Activated CD8-positive, alpha-beta memory T cell treated with anti-CD3 and anti-CD28 coated beads, Interleukin-2, amount 50 U/mL, for 1 hour (primary cell): ENCODE measurements around the gene GAPDH.
"Not testable (repeated sequence)": the region's sequence is repeated elsewhere in the genome, so short reads cannot be mapped to it uniquely, and the experiment has no call there.

Experiments used
- DNase-seq: peaks from one replicate; pipeline ENCODE4 v3.0.0-alpha.2; 2020; ENCODE audit errors: extremely low read depth

The GAPDH gene

GRCh38 chr12:6533923-6534694, at the start of gene GAPDH:
Gene GAPDH (plus strand): TSS chr12:6534517. CDS start chr12:6534833, 316 bp downstream.
- peak; percentile 72 for DNase-seq

GRCh38 chr12:6488240-6488639, 46.1 kb upstream of the GAPDH start:
- DNase-seq: no peak

- no peak for DNase-seq
Measured at GRCh38 chr12:6489449-6489848, 44.9 kb upstream of the GAPDH start.

- not testable (repeated sequence) for DNase-seq
Measured at GRCh38 chr12:6490673-6491072, 43.6 kb upstream of the GAPDH start.

GRCh38 chr12:6492838-6493496, 41.4 kb upstream of the GAPDH start, which contains the start of gene MRPL51:
Gene MRPL51 (minus strand): TSS chr12:6493262. CDS start chr12:6493136, 126 bp downstream.
- DNase-seq: peak; percentile 79

- peak; percentile 89 for DNase-seq
Measured at GRCh38 chr12:6493497-6494257, 40.6 kb upstream of the GAPDH start, which contains the start of gene NCAPD2. Gene NCAPD2 (plus strand): TSS chr12:6494102. CDS start chr12:6495099, 997 bp downstream.

- no peak for DNase-seq
Measured at GRCh38 chr12:6494258-6494743, 40.0 kb upstream of the GAPDH start.

GRCh38 chr12:6494968-6495367, 39.3 kb upstream of the GAPDH start:
- DNase-seq: no peak

GRCh38 chr12:6497291-6497690, 37.0 kb upstream of the GAPDH start:
- not testable (repeated sequence) for DNase-seq

GRCh38 chr12:6500466-6500865, 33.9 kb upstream of the GAPDH start:
- DNase-seq: no peak

GRCh38 chr12:6507102-6507998, 27.0 kb upstream of the GAPDH start:
- no peak for DNase-seq

- no peak for DNase-seq
Measured at GRCh38 chr12:6508087-6508486, 26.2 kb upstream of the GAPDH start.

- no peak for DNase-seq
Measured at GRCh38 chr12:6520186-6520585, 14.1 kb upstream of the GAPDH start.

- no peak for DNase-seq
Measured at GRCh38 chr12:6522193-6522592, 12.1 kb upstream of the GAPDH start.

- DNase-seq: no peak
Measured at GRCh38 chr12:6523708-6524107, 10.6 kb upstream of the GAPDH start.

- no peak for DNase-seq
Measured at GRCh38 chr12:6524648-6525047, 9.7 kb upstream of the GAPDH start.

GRCh38 chr12:6526201-6526600, 8.1 kb upstream of the GAPDH start:
- no peak for DNase-seq

GRCh38 chr12:6526766-6527525, 7.4 kb upstream of the GAPDH start:
- no peak for DNase-seq

GRCh38 chr12:6527711-6528110, 6.6 kb upstream of the GAPDH start:
- DNase-seq: no peak

GRCh38 chr12:6528539-6529235, 5.6 kb upstream of the GAPDH start:
- DNase-seq: no peak
